ENCODE data around the gene FMN2.
"Not testable (repeated sequence)": the region's sequence is repeated elsewhere in the genome, so short reads cannot be mapped to it uniquely, and the experiment has no call there.

The FMN2 gene

GRCh38 chr1:240148333-240148732 lies 56.6 kb downstream of the FMN2 start:
- DNase-seq, result no peak

GRCh38 chr1:240149484-240150094 lies 57.9 kb downstream of the FMN2 start:
- peak in 1 of 2 experiments; percentile 6 for DNase-seq

- DNase-seq, result no peak
Measured at GRCh38 chr1:240151136-240151735, 59.6 kb downstream of the FMN2 start.

GRCh38 chr1:240152611-240153297 lies 61.1 kb downstream of the FMN2 start:
- no peak for DNase-seq

- no peak for DNase-seq
Measured at GRCh38 chr1:240155605-240156004, 63.9 kb downstream of the FMN2 start.

- DNase-seq, result no peak
Measured at GRCh38 chr1:240164742-240165141, 73.1 kb downstream of the FMN2 start.

GRCh38 chr1:240169188-240169587 lies 77.5 kb downstream of the FMN2 start:
- peak in 1 of 2 experiments; percentile 13 for DNase-seq

GRCh38 chr1:240170266-240170665 lies 78.6 kb downstream of the FMN2 start:
- no peak for DNase-seq

- DNase-seq, result no peak
Measured at GRCh38 chr1:240170806-240171205, 79.1 kb downstream of the FMN2 start.

- DNase-seq, result no peak
Measured at GRCh38 chr1:240171907-240172306, 80.2 kb downstream of the FMN2 start.

GRCh38 chr1:240173836-240174235 lies 82.2 kb downstream of the FMN2 start:
- no peak for DNase-seq

GRCh38 chr1:240174734-240175133 lies 83.1 kb downstream of the FMN2 start:
- DNase-seq, result no peak

GRCh38 chr1:240178366-240178765 lies 86.7 kb downstream of the FMN2 start:
- DNase-seq, result no peak

GRCh38 chr1:240184682-240185081 lies 93.0 kb downstream of the FMN2 start:
- DNase-seq, result not testable (repeated sequence)

- no peak for DNase-seq
Measured at GRCh38 chr1:240188139-240188538, 96.5 kb downstream of the FMN2 start.

GRCh38 chr1:240189386-240189989 lies 97.8 kb downstream of the FMN2 start:
- DNase-seq, result peak in 1 of 2 experiments; percentile 25

GRCh38 chr1:240190881-240191401 lies 99.3 kb downstream of the FMN2 start:
- DNase-seq, result peak in 1 of 2 experiments; percentile 45

GRCh38 chr1:240192851-240193250 lies 101.2 kb downstream of the FMN2 start:
- no peak for DNase-seq

- no peak for DNase-seq
Measured at GRCh38 chr1:240193679-240194078, 102.0 kb downstream of the FMN2 start.

- no peak for DNase-seq
Measured at GRCh38 chr1:240194120-240194519, 102.4 kb downstream of the FMN2 start.

- no peak for DNase-seq
Measured at GRCh38 chr1:240198376-240198775, 106.7 kb downstream of the FMN2 start.

GRCh38 chr1:240199758-240200645 lies 108.3 kb downstream of the FMN2 start:
- no peak for DNase-seq

- DNase-seq, result no peak
Measured at GRCh38 chr1:240201931-240202330, 110.2 kb downstream of the FMN2 start.
